ENCODE measurements around the gene CDK11A.
"Not testable (repeated sequence)": the region's sequence is repeated elsewhere in the genome, so short reads cannot be mapped to it uniquely, and the experiment has no call there.

Gene CDK11A

GRCh38 chr1:1683104-1683905 lies 40.9 kb downstream of the CDK11A start:
- DNase-seq (ENCODE audit: low spot score) = no peak

DNA sequence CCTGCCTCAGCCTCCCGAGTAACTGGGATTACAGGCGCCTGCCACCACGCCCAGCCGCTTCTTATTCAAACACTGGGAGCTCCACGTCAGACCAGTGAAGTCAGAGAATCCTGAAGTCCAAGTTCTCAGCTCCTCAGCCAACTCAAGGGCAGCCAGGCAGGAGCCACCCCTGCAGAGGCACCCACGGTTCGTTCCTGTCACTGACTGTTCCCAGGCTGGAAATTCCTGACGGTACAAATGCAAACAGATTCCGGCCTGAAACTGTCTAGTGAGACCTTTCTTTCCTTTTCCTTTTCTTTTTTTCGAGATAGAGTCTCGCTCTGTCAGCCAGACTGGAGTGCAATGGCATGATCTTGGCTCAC lies 43.3 kb downstream of the CDK11A start:
- no peak for DNase-seq (ENCODE audit: low spot score)

DNA sequence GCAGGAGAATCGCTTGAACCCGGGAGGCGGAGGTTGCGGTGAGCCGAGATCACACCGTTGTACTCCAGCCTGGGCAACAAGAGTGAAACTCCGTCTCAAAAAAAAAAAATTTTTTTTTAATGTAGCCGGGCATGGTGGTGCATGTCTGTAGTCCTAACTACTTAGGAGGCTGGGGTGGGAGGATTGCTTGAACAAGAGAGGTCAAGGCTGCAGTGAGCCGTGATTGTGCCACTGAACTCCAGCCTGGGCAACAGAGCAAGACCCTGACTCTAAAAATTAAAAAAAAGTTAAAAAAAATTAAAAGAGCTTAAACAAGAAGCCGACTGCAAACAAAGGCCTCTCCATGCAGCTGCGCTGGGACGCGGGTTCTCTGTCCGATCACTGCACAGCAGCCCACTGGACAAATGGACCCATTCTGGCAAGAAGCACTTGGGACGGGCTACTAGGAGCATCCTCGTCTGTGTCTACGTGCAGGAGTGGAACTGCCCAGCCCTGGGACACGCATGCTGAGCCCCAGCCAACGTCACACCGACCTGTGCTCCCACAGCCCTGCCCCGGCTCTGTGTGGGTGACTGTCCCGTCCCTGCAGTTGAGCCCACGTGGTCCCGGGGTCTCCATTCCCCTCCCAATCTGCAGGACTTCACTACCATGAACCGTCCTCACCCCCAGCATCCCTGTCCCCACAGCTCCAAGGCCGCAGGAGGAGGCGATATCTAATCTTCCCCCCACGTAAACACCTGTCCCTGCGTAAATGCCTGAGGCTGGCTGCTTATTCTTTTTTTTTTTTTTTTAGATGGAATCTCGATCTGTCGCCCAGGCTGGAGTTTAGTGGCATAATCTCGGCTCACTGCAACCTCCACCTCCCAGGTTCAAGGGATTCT lies 43.9 kb downstream of the CDK11A start:
- DNase-seq (ENCODE audit: low spot score) = no peak

DNA sequence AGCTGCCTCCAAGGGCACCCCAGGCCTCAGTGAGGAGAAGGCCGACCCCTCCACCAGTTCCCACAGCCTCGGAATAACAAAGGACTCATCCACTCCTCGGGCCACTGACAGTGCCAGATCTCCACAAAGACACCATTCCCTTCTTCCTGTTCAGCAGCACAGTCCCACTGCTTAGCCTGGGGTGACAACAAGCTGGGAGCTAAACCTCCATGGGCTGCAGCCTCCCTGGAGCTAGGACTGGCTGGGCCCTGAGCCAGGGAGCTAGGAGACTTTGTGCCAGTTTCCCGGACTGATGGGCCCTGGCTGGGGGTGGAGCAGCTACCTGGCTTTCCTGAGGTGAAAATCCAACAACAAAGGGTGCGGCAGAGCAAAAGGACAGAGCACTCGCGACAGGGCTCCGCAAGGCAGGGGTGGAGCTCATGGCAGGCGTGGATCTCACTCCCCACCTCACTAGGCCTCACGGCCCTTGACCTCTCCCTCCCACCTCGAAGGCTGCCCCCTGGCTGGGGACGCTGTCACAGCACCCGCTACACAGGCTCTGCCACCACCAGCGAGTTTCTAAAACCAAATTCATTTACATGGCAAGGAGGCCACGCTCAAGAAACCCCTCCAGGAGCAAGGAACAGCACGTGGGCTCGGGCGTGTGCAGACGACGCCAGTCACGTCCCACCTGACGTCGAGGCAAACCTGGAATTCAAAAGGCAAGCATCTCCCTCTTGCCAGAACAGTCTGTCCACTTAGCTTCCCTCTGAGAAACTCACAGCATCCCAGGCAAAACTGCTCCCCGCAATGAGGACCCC lies 45.4 kb downstream of the CDK11A start:
- peak; percentile 36 for DNase-seq (ENCODE audit: low spot score)

DNA sequence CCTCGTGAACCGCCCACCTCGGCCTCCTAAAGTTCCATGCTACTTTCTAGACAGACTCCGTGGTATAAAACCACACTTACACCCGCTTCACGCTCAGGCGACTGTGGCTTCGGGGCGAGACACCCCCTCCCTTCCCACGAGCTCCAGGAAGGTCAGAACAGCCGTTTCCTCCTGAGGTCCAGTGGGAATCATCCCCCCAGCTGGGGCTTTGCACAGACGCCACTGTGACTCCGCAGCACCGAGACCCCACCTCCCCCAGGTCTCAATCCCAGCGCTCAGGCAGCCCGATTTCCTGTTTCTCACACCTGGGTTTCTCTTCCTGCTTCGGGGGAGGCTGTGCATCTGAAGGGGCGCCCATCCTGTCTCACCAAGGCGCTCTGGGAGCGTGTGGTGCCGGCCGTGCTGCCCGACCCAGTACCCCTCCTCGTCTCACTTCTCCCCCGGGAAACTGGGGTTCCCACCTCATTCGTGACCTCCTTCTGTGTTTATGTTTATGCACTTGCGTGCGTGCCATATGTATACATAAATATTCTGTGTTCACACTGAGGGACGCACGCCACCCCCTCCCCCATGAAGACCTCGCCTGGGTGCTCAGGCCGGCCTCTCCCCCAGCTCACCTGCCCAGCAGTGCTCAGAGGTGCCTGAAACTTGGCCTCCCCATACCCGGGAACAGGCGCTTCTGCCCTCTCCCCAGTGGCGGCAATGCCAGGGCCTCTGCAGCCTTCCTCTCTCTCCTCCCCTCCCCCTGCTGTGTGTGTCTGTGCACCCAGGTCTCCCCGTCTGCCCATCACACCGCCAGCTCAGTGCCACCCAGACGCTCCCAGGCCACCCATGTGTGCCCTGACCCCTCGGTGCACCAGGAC lies 46.2 kb downstream of the CDK11A start:
- DNase-seq (ENCODE audit: low spot score) = peak; percentile 50

GRCh38 chr1:1676087-1676486 lies 48.1 kb downstream of the CDK11A start:
- DNase-seq (ENCODE audit: low spot score) = not testable (repeated sequence)

DNA sequence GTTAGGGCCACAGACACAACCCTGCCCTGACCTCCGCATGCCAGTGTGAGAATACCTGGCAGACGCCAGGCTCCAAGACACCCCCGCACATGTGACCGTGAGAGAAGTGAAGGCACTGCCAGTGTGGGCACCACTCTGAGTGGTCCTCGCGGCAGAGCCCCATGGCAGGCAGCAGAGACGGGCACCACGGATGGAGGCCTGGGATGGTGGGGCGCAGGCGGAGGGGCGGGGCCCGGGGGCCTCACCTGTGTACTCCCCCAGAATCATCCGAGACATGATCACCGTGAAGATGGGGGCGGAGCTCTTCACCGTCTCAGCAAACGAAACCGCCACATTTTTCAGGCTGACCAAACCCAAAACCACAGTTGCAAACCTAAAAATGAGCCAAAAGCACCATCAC lies 48.9 kb downstream of the CDK11A start:
- DNase-seq (ENCODE audit: low spot score) = not testable (repeated sequence)

DNA sequence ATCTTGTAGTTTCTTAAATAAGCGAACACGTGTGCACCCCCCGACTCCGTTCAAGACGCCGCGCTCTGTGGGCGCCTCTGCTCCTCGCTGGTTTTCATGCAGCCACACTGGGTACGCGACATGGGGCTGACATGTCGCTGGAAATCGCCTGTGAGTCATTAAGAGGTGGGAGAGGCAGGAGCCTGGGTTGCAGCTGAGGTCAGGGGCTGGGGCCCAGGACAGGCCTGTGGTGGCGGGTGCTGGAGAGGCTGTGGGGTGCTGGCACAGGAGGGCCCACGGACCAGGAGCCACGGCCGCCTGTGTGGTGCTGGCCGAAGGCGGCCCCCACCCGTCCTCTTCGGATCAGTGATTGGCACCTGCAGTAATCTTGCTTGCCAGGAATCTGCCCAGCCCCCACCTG lies 49.4 kb downstream of the CDK11A start:
- DNase-seq (ENCODE audit: low spot score) = not testable (repeated sequence)

GRCh38 chr1:1672181-1672965 lies 51.8 kb downstream of the CDK11A start:
- DNase-seq (ENCODE audit: low spot score) = no peak

DNA sequence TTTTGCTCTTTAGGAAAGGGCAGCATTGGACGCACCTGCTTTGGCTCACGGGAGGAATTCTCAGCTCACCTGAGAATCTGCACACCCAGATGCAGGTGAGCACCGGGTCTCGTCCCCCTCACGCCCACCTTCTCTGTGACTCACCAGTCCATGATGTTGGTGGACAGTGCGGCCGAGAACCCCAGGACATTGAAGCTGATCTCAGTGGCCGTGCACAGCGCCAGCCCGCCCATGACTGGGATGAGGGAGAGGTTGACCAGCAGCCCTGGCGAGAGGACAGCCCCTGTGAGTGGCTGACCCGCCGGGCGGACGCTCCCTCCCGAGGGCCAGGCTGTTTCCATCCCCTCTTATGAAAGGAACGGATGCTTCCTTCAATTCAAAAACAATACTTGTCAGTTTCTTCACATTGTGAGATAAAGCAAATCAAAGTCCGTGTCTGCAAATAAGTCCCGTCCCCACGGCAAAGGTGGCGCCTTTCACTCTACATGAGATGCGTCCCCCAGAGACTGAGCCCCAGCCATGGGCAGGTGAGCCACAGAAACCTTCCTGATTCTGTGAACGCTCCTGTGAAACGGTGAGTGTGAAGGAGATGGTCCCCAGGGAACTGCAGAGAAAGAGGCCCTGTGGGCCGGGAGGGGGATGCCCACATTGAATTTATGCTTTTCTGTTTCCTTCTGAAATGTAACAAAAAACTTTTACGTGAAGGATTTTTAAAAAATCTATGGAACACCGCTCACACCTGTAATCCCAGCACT lies 52.6 kb downstream of the CDK11A start:
- DNase-seq (ENCODE audit: low spot score) = no peak

GRCh38 chr1:1670866-1671265 lies 53.3 kb downstream of the CDK11A start:
- no peak for DNase-seq (ENCODE audit: low spot score)

DNA sequence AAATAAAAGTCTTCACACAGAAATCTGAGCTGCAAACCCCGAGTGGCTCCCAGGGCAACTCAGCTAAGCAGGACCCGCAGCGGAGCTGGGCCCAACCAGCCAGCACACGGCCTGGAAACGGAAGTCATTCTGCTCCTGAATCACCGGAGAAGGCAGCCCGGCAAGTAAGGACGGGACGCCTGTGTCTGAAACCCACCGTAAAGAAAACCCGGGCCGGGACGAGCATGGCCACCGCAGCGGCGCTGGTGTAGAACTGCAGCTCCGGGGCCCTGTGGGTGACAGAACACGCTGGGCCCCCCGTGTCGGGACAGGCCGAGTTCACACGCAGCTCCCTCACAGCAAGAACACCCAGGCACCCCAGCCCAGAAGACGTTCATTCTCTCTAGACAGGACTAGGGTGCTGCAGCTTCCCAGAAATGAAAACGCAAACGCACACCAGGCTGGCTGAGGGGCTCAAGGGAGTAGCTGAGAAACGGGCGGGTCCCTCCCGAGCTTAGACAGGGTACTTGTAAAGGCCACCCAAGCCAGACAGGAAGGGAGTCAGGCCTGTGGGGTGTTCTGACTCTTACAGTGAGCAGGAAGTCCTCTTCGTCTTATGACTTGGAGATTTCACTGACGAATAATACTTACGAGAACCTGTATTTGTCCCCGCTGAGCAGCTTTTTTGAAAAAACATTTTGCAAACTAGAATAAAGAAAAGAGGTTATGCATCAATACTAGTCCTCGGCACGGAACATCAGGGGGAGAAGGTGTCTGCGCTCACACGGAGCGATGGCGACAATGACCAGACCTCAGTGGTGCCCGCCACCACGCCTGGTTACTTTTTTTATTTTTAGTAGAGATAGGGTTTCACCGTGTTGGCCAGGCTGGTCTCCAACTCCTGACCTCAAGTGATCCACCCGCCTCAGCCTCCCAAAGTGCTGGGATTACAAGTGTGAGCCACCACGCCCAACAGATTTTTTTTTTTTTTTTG lies 54.4 kb downstream of the CDK11A start:
- DNase-seq (ENCODE audit: low spot score) = no peak

GRCh38 chr1:1666526-1666925 lies 57.6 kb downstream of the CDK11A start:
- no peak for DNase-seq (ENCODE audit: low spot score)

DNA sequence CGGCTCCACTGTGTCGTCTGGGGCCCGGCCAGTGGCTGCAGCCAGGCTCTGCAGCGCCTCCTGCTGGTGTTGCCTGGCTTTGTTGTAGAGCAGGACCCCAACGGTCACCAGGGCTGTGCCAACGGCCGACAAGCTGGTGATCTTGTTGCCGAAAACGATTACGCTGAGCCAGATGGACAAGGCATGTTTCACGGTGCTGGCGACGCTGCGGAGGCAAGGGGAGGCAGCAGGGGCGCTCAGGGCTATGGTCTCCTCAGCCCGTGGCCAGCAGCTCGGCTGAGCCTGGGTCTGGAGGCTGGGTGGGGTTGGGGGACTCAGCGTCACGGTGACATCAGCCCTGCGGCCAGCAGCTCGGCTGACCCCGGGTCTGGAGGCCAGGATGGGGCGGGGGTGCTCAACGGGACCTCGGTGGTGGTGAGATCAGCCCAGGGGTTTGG lies 58.3 kb downstream of the CDK11A start:
- DNase-seq (ENCODE audit: low spot score) = no peak

GRCh38 chr1:1664941-1665814 lies 59.0 kb downstream of the CDK11A start:
- DNase-seq (ENCODE audit: low spot score) = no peak

- DNase-seq (ENCODE audit: low spot score) = not testable (repeated sequence)
These were observed 59.8 kb downstream of the CDK11A start for GRCh38 chr1:1664318-1664717.

- DNase-seq (ENCODE audit: low spot score) = not testable (repeated sequence)
These were observed 61.2 kb downstream of the CDK11A start for GRCh38 chr1:1662830-1663560.
